GM06990 (cell line): ENCODE measurements around the gene SHISA6.

Source experiments
- DNase-seq: peaks from one replicate; pipeline ENCODE4 v3.0.0-alpha.2; 2011; ENCODE audit not compliant: insufficient read length; ENCODE audit errors: extremely low read depth
- H3K27me3 ChIP-seq: replicated peaks from 2 replicates; pipeline ENCODE4 v1.6.0; 2011; ENCODE audit warnings: low read length; ENCODE audit not compliant: control insufficient read depth, insufficient read depth
- H3K36me3 ChIP-seq: 2 replicates; pipeline ENCODE4 v1.5.1; 2011; ENCODE audit warnings: low read length; ENCODE audit not compliant: control insufficient read depth, insufficient read depth
- H3K4me3 ChIP-seq: replicated peaks from 2 replicates; pipeline ENCODE4 v1.5.1; 2011; ENCODE audit warnings: low read depth, mild to moderate bottlenecking, control low read depth, low read length
- CTCF ChIP-seq: IDR thresholded peaks from 2 replicates; pipeline ENCODE4 v1.5.1; 2011; ENCODE audit warnings: low read length, control low read depth, mild to moderate bottlenecking, inconsistent platforms; ENCODE audit not compliant: insufficient read depth, poor library complexity, severe bottlenecking

Gene SHISA6

GRCh38 chr17:11446316-11446715 is 205.3 kb downstream of the SHISA6 start:
- no peaks in the 10 kb centered on the region for H3K27me3 ChIP-seq
- DNase-seq = no peak
- no peaks in the 10 kb centered on the region for H3K36me3 ChIP-seq
- no peak for TF ChIP-seq CTCF
- H3K4me3 ChIP-seq = no peak overlapping the region

GRCh38 chr17:11454096-11454495 is 213.1 kb downstream of the SHISA6 start:
- Histone ChIP-seq H3K27me3 (no peaks in the 10 kb centered on the region), H3K36me3 (no peaks in the 10 kb centered on the region), H3K4me3 (no peak overlapping the region)
- no peak for DNase-seq
- TF ChIP-seq CTCF = no peak

- Histone ChIP-seq H3K27me3 (no peaks in the 10 kb centered on the region), H3K36me3 (no peaks in the 10 kb centered on the region), H3K4me3 (no peak overlapping the region)
- DNase-seq = no peak
- no peak for TF ChIP-seq CTCF
These were observed 217.3 kb downstream of the SHISA6 start for GRCh38 chr17:11458279-11458678.

- no peak for TF ChIP-seq CTCF
- H3K4me3 ChIP-seq = no peak overlapping the region
- no peaks in the 10 kb centered on the region for H3K27me3 ChIP-seq
- no peak for DNase-seq
- no peaks in the 10 kb centered on the region for H3K36me3 ChIP-seq
These were observed 218.9 kb downstream of the SHISA6 start for GRCh38 chr17:11459861-11460331.

- no peaks in the 10 kb centered on the region for H3K36me3 ChIP-seq
- H3K4me3 ChIP-seq = no peak overlapping the region
- no peak for TF ChIP-seq CTCF
- DNase-seq = no peak
- H3K27me3 ChIP-seq = no peaks in the 10 kb centered on the region
These were observed 221.1 kb downstream of the SHISA6 start for GRCh38 chr17:11461993-11462548.

- Histone ChIP-seq H3K4me3 (no peak overlapping the region), H3K27me3 (no peaks in the 10 kb centered on the region), H3K36me3 (no peaks in the 10 kb centered on the region)
- no peak for DNase-seq
- TF ChIP-seq CTCF = no peak
These were observed 226.6 kb downstream of the SHISA6 start for GRCh38 chr17:11467639-11468038.
